ENCODE measurements around the gene DENR.
"Not testable (repeated sequence)": the region's sequence is repeated elsewhere in the genome, so short reads cannot be mapped to it uniquely, and the experiment has no call there.

Gene DENR
- 56.7 to 163 (median 87.5) reads per million in 3 experiments for total RNA-seq

DNA sequence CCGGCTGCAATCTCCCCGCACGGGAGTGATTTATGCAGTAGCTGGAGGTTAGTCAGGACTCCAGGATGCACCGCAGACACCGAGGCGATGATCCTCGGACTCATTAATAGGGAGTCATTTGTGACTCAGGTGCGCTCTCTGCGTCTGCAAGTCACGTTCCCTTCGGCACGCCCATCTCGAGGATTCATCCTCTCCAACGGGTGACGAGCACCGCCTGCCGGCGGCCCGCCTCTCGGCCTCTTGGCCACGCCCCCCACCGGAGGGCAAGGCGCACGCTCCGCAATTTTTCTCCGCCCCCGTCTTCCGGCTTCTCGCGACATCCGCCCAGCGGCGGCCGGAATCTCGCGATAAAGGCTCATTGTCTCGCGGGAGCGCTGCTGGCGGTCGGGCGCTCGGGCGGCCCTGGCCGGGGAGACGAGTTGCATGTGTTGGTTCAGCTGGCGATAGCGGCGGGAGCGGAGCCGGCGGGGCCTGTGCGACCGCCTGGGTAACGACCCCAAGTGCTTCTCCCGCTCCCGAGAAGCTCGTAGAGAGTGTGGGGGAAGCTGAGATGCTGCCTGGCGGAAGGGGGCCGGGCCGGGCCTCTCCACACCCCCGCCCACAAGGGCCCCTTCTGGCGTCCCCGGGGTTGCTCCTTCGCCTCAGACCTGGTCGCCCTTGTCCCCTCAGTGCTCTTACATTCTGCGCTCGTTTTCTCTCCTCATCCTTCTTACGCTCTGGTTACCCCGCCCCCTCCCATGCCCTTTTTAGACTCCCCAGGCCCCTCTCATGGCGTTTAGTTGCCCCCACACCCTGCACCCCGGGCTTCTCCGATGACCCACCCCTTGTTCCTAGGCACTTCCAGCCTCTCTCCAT is at the start of gene DENR:
Gene DENR (plus strand): TSS at position 361 of the 855 bp plus-strand sequence. CDS start 878 bp downstream, outside the sequence.
- peak; percentile 99 for DNase-seq

DNA sequence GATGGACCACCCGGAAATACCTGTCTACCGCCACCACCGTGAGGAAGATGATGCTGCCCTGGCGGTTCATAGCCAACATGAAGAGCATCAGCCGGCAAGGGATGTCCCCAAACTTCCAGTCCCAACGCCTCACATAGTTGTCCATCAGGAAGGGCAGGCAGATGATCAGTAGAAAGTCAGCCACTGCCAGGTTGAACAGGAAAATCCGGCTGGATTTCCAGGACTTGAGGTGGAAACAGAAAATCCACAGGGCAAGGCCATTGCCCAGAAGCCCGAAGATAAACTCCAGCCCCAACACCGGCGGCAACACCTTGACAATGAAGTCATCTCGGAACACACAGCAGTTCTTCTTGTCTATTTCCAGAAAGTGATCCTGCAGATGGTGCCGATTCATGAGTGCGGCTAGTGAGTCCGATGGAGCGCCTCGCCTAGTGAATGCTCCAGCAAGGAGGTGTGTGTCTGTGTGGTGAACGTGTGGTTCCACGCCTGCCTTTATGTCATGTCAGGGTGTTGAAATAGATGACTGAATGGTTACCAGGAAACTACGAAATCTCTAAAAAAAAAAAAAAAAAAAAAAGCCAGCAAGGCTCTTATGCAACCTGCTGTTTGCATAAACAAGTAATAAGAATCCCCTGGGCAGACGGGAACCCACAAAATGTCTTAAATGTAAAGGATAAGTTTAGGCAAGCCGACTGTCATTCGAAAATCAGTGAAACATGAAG is 49.6 kb upstream of the DENR start, which contains the start of gene HCAR2:
Gene HCAR2 (minus strand): TSS at position 468 of the 722 bp plus-strand sequence. CDS start 74 bp downstream, at position 394.
- not testable (repeated sequence) for DNase-seq

- not testable (repeated sequence) for DNase-seq
These were observed 48.8 kb upstream of the DENR start for GRCh38 chr12:122703841-122704240.

- DNase-seq, result not testable (repeated sequence)
These were observed 43.3 kb upstream of the DENR start for GRCh38 chr12:122709287-122709686.

DNA sequence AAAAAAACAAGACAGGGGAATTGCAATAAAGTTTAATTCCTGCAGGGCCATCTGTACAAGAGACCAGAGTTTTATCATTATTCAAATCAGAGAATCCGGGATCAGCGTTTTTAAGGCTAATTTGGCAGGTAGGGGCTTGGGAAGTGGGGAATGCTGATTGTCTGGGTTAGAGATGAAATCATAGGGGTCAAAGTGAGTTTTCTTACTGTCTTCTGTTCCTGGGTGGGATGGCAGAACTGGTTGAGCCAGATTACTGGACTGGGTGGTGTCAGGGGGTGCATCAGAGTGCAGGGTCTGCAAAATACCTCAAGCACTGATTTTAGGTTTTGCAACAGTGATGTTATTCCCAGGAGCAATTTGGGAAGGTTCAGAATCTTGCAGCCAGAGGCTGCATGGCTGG is 42.3 kb upstream of the DENR start:
- DNase-seq, result not testable (repeated sequence)

GRCh38 chr12:122711266-122711665 is 41.4 kb upstream of the DENR start:
- not testable (repeated sequence) for DNase-seq

DNA sequence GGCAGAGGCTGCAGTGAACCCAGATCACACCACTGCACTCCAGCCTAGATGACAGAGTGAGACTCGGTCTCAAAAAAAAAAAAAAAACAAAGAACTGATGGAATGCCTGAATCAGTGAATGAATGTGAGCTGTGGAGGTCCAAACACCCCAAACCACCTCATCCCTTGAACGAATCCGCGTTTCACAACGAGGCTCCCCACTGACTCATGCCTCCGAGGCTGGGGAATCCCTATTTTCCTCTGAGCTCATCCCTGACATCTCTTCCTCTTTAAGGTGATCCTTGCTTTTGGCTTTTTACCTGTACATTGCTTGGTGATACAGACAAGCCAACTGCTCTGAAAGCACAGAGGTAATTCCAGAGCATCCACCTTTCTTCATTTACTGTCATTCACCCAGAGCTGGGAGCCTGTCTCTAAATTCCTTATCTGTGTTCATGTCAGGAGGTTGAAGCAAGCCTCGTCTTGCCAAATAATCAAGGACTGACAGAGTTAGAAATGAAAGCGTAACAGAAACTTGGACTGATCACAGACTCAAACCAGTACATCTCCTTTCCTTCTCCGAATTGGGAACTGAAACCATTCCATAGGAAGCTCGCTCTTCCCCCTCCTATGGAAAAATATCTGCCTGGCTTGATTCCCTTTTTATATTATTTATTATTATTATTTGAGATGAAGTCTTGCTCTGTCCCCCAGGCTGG is 39.0 kb upstream of the DENR start:
- DNase-seq, result not testable (repeated sequence)

GRCh38 chr12:122715211-122715610 is 37.4 kb upstream of the DENR start:
- DNase-seq, result not testable (repeated sequence)

DNA sequence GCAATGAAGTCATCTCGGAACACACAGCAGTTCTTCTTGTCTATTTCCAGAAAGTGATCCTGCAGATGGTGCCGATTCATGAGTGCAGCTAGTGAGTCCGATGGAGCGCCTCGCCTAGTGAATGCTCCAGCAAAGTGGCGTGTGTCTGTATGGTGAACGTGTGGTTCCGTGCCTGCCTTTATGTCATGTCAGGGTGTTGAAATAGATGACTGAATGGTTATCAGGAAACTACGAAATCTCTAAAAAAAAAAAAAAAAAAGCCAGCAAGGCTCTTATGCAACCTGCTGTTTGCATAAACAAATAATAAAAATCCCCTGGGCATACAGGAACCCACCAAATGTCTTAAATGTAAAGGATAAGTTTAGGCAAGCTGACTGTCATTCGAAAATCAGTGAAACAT is 36.0 kb upstream of the DENR start, which contains the start of gene HCAR3:
Gene HCAR3 (minus strand): TSS at position 154 of the 400 bp plus-strand sequence. CDS start 74 bp downstream, at position 80.
- not testable (repeated sequence) for DNase-seq

DNA sequence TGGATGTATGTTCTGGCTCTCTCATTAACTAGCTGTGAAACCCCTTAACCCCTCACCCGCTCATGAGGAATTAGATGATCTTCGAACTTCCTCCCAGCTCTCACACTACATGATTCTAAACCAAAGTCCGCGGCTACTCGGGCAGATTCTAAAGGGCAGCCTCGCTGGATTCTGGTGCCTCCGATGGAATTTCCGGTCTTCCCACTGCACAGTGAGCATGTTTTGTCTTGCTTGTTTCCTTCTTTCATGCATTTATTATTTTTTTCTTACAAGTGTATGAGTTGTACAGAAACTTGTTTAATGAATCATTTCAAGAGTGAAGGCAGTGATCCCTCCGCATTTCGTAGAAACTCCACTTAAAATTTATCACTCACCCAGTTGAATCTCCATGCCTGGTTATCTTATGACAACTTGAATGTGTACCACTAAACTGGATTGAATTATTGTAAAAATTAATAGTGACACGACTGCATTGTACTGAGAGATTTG is 31.5 kb upstream of the DENR start:
- DNase-seq, result no peak

GRCh38 chr12:122722387-122722786 is 30.2 kb upstream of the DENR start:
- DNase-seq, result no peak

DNA sequence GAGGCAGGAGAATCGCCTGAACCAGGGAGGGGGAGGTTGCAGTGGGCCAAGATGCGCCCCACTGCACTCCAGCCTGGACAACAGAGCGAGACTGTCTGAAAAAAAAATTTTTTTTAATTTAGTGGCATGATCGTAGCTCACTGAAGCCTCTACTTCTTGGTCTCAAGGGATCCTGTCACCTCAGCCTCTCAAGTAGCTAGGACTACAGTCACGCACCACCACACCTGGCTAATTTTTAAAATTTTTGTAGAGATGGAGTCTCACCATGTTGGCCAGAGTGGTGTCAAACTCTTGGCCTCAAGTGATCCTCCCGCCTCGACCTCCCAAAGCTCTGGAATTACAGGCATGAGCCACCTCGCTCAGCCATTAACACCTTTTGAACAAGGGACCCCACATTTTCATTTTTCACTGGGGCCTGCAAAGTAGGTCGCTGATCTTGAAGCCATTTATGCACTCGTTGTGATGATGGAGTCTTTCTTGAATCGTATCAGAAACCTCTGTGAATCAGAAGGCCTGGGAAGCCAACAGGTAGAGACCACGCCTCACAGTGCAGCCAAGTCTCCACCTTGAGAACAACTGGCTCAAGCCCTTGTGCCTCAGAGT is 27.9 kb upstream of the DENR start:
- no peak for DNase-seq

GRCh38 chr12:122725452-122726079 is 27.1 kb upstream of the DENR start:
- DNase-seq, result no peak

- no peak for DNase-seq
These were observed 26.5 kb upstream of the DENR start for GRCh38 chr12:122726080-122726558.

- no peak for DNase-seq
These were observed 22.9 kb upstream of the DENR start for GRCh38 chr12:122729583-122730214.

DNA sequence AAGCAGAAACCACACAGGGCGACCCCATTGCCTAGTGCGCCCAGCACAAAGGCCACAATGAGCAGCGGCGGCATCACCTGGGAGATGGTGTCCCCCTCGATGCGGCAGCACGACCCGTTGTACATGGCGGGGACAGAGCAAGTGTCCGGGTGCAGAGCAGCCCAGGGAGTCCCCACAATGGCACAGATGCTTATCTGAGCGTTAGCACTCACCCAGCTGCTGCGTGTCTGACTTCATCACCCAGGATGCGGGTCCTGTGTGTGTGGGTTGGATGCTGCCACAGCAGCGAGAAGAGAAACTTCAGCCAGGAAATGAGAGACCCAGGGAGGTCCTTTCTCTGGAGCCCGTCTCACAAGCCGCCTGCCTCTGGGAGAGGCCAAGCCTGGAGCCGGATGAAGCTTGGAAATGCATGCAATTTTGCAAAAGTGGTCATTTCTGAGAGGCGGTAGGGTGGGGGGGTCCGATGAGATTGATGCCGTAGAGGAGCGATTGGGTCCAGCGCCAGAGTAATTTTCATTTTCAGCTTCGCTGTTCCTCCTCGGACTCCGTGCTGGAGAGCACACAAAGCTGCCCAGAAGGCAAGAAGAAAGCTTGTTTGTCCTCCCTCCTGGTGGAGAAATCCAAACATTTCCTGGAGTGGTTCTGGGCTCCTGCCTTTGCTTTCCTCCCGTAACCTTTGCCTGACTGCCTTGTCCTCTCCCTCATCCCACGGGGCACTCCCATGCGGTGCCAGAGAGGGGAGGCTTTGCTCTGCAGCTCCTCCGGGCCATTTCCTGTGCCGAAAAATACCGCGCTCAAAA is 22.2 kb upstream of the DENR start, which contains the start of gene HCAR1:
Gene HCAR1 (minus strand): TSS at position 630 of the 800 bp plus-strand sequence. CDS start 505 bp downstream, at position 125.
- peak; percentile 11 for DNase-seq

DNA sequence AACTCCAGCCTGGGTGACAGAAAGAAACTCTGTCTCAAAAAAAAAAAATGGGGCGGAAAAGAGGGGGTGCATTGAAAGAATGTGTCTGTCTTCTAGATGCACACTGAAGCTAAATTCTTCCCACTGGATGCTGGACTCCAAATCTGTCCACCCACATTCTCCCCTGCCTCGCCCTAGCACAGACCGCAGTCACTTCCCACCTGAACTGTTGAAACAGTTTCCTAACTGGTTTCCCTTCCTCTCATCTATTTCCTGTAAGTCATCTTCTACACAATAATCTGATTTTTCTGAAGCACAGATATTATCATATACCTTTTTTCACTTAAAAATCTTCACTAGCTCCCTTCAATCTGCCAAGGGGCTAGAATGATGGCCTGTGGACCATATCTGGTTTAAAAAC is 20.5 kb upstream of the DENR start:
- DNase-seq, result no peak

- no peak for DNase-seq
These were observed 20.0 kb upstream of the DENR start for GRCh38 chr12:122732611-122733010.

GRCh38 chr12:122738571-122738970 is 14.1 kb upstream of the DENR start:
- DNase-seq, result no peak

DNA sequence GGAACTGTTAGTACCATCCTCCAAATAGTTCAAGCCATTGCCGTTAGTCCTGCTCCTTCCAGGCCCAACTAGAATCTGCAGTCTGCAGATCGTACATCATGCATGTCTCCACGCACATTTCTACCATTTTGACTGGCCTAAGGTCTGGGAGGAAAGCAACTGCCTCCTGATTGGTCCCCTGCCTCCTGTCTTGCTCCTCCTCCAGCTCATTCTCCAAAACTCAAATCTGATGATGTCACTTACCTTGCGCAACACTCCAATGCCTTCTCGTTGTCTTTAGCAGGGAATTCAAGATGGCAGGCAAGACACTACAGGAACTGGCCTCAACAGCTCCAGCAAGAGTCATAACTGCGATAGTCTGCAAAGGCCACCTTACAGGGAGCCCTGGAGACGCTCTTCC is 12.3 kb upstream of the DENR start:
- DNase-seq, result no peak
